NB4 (cell line): ENCODE results near the gene LRRC34.

ENCODE experiments used
- CTCF ChIP-seq: IDR thresholded peaks from one replicate; pipeline ENCODE4 v1.5.1; 2012; ENCODE audit warnings: low read depth, low read length
- MYC ChIP-seq: IDR thresholded peaks from 2 replicates; pipeline ENCODE4 v1.6.1; 2011; ENCODE audit warnings: low read depth, low read length

- TF ChIP-seq CTCF (no peak), MYC (no peak)
Measured at GRCh38 chr3:169850618-169851017, 37.9 kb upstream of the LRRC34 start.
